DMS153 treated with DMSO at 0.1 percent for 48 hours (cell line): Measurements from ENCODE around the gene RIN3.

Experiments
- DNase-seq: peaks from one replicate; lab custom pipeline; 2025; ENCODE audit not compliant: unreplicated experiment; lab: John Stamatoyannopoulos, UW

The RIN3 gene

DNA sequence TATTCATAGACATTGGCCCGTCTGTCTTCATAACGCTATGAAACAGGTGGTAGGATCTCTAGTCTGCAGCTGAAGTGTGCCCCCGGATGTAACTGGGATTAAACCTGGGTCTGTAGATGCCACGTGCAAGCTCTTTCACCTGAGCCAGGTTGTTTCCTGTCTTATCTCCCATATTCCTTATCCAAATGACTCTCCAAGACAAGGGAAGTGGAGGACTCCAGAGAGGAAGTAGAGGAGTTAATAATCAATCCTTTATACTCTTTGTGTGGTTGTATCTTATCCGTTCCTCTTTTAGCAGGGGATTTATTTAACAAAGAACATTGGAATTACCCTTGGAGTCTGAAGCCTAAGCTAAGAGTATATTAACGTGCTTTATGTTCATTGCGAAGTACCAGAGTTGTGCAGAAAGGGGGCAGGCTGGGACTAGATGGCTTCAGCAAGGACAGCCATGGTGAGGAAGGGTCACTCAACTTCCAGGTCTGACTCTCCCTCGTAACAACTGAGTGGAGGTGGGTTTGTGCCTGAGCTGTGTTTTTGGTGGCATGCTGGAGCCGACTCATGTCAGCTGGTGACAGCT, 82.8 kb downstream of the RIN3 start:
- DNase-seq, result no peak

DNA sequence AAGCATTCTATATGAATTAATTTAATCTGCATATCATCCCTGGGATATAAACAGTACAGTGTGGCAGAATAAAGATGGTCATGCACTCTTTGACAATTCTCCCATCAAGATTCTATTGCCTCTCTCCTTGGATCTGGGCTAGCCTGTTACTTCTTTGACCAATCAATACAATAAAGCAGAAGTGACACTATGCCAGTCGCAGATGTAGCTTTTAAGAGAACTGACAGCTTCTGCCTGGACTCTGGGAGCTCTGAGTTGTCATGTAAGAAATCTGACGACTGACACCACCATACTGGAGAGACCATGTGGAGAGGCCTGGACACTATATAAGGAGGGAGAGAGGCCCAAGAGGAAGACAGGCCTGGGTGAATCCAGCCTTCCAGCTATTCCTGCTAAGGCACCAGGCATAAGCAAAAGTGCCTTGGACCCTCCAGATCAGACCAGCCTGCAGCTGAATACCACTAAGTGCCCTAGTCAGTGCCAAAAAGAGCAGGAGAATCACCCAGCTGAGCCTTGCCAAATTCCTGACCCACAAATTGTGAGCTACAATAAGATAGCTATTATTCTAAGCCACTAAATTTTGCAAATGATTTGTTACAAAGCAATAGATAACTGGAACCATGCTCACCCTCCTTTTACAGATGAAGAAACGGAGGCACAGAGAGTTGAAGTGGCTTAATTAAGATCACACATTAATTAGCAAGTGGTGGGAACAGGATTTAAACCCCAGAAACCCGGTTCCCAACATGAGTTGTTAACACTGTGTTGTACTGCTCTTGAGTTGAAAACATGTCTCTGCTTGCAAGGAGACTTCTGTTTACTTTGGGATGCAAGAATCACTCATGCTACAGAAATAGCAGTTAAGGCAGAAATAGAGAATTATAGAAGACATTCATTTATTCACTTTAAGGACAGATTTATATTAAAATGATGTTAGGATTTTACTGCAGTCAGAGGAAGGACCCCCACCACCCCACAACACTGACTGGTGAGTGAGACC, 84.6 kb downstream of the RIN3 start:
- no peak for DNase-seq

DNA sequence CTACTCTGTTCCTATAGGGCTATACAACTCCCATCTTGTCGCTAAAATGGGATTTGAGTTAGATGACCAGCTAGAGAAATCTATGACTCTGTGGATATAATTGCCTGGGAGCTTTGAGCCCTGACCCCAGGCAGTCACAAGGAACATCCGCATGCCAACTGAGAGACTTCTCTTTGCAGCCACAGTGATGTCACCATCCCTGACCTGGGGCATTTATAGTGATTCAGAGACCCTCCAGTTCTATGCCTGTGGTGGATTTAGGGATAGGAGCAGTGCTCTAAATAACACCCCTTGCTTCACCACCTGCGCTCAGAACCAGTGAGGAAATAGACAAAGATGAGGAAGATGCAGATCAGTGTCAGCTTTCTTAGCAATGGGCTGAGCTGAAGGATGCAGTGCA, 86.2 kb downstream of the RIN3 start:
- no peak for DNase-seq

DNA sequence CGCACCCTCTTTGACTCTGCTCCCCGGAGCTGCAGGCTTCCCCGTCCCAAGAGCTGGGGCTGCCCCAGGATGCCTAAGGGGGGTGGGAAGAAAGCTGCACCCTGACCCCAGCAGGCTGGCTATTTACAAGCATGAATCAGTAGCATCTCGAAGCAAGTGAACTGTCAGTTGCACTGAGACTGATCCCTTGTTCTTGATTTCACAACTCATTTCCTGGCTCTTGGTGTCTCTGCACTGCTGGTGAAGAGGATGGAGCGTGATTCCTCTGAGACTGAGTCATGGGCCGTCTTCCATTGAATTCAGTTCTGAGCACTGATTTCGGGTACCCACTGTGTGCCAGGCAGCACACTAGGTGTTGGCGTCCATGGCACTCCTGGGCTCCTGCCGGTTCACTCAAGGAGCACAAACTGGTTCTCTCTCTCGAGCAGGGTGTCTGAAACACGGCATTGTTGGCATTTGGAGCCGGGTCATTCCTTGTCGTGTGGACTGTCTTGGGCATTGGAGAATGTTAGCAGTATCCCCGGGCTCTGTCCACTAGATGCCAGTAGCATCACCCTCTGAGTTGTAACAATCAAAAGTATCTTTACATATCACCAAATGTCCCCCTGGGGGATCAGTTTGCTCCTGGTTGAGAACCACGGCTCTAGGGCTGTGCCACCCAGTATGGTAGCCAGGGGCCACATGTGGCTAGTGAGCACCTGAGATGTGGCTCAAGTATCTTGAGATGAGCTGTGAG, 86.9 kb downstream of the RIN3 start:
- DNase-seq, result no peak

DNA sequence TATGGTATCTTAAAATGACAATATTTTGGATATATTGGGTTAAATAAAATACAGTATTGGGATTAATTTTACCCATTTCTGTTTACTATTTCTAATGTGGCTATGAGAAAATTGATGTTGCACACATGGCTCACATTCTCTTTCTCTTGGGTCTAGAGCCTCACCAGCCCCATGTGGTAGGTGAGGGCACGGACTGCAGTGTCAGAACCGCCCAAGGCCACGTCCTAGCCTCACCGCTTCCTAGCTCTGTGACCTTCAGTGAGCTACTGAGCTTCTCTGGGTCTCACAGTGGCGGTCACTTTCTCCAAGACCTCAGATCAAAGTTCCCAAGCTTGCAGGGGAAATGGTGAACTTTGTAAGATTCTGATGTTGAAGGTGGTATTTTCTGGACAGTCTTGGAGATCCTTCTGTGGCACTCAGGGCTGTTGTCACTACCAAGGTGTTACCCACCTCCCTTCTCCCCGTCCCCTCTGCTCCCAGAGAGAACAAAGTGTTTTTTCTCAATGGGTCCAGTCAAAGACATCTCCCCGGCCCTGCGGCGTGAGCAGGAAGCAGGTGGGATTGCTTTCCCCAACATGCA, 87.6 kb downstream of the RIN3 start:
- no peak for DNase-seq

DNA sequence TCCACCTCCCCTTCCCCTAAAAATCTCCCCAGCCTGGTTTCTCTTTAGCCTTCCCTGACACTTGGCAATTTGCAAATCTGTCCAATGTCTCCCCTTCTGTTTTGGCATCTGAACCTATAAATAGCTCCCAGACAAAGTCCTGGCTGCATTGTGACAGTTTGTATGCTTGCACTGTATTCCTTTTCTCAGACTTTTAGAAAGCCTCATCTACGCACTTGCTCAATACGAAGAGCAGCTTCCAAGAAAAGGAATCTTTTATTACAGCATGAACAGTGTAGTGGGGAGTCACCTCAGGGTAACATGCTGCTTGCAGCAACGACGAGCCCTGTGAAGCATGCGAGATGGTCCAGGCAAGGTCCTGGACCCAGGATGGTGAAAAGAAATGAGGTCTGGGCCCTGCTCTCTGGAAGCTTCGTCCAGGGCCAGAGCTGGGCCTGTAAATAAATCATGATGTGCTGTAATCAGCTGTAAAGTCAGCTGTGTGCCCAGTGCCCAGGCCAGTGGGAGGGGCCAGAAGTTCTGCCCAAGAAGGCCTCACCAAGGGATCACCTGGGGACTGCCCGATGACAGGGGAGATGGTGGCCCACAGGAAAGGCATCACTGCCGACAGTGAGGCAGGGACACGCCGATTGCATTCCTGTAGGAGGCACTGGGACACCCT, 88.3 kb downstream of the RIN3 start:
- no peak for DNase-seq

DNA sequence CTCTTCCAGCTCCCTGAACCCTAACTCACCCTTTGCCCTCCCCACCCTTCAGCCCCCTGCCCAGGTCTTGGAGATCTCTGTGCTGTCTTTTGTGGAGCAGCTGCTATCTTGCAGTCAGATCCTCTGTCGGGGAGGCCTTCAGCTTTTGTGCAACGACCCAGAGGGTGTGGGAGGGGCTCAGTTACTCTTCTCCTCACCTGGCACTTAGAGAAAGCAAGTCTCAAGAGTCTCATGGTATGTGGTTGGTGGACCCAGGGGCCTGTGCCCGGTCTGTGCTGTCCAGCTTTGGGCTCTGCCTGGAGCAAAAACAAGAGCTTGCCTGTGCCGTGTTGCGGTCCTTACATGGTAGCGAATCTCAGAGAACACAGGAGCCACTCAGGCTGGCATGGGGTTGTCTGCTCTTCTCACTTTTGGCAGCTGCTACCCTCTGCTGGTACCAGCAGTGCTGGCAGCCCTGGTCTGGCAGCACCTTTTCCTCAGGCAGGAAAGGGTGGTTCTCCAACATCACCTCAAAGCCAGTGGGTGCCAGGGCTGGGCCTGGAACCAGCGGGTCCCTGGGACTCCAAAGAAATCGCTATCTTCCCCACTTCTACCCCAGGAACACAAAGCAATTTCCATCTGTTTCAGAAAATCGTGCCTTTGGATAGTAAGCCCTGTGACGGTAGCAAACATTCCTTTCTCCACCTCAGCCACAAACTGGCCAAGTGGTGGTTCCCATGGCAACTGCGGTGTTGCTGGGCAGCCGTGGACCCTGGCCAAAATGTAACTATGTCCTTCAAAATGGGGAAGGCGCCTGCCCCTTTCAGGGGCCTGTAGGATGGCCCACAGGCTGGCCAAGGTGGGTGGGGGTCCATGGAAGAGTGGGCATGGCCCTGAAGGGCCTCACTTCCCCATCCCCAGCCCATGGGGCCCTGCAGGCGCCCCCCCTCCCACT, 90.0 kb downstream of the RIN3 start:
- DNase-seq, result peak; percentile 19

DNA sequence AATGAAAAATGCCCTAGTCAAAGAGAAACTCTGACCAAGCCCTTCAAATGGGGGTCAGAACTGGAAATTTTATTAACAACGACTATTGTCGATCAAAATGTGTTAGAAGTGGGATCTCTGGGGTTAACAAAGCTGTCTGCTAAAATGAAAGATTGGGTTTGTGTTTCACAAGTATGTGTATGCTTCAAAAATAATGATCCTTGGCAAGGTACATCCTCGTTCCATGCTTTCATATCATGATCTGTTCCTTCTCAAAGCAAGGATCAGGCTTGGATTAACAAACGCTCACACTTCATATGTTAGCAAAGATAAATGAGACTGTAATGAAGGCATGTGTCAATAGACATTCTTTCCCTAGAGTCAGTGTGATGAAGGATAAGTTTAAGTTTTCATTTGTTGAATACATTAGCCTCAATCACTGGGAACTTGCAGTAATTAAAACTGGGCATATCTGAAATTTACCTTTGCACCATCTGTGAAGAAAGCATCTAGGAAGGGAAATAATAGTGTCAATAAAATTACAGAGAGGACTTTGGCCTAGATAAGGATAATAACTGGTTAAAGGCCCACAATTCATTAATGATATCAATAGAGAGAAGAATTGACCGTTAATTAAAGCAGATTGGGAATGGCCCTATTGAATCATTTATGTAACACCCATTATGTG, 91.8 kb downstream of the RIN3 start:
- DNase-seq, result no peak

DNA sequence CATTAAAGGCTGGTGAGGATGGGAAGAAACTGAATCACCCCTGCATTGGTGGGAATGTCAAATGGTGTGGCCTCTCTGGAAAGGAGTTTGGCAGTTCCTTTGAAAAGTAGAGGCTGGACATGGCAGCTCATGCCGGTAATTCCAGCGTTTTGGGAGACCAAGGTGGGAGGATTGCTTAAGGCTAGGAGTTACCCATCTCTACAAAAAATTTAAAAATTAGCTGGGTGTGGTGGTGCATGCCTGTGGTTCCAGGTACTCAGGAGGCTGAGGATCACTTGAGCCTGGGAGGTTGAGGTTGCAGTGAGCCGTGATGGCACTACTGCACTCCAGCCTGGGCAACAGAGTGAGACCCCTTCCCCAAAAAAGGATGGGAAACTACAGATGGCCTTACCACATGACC, 93.7 kb downstream of the RIN3 start:
- no peak for DNase-seq

DNA sequence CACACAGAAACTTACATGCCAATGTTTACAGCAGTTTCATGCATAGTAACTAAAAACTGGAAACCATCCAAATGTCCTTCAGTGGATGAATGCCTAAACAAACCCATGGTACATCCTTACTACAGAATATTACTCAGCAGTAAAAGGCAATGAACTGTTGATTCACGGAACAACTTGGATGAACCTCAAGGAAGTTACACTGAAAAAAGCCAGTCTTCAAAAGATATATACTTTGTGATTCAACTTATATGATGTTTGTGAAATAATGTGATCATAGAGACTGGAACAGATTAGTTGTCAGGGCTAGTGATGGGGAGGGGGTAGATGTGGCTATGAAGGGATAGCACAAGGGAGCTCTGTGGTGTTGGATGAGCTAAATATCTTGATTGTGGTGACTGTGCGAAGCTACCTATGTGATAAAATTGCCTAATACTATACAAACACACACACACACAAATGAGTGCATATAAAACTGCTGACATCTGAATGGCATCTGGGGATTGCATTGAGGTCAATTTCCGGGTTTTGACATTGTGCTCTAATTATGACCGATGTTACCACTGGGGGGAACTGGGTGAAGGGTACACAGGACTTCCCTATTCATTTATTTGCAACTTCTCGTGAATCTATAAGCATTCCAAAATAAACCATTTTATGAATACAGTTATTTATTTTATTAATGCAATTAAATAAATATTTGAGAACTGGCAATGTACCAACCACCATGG, 94.3 kb downstream of the RIN3 start:
- no peak for DNase-seq

DNA sequence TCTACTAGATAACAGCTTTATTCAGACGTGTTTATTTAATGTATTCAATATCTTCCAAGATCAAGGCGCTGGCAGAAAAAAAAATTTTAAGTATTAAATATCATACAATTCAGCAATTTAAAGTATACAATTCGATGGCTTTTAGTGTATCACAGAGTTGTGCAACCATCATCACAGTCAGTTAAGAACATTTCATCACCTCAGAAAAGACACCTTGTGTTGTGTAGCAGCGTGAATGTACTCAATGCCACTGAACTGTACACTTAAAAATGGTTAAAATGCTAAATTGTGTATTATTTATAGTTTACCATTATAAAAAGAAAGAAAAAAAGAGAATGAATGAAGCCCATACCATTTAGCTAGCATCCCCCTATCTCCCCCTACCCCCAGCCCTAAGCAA, 96.4 kb downstream of the RIN3 start:
- no peak for DNase-seq

DNA sequence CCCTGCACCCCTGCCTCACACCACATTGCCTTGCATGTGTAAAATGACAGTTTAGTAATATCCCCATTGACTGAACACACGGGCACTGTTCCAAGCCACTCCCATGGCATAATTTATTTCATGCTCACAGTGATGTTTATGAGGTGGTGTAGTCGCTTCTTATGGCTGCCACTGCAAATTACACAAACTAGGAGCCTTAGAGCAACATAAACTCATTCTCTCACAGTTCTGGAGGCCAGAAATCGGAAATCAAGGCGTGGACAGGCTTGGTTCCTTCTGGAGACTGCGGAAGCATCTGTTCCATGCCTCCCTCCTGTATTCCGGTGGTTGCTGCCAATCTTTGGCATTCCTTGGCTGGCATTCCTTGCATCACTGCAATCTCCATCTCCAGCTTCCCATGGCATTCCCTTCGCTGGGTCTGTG, 97.3 kb downstream of the RIN3 start:
- DNase-seq, result no peak

DNA sequence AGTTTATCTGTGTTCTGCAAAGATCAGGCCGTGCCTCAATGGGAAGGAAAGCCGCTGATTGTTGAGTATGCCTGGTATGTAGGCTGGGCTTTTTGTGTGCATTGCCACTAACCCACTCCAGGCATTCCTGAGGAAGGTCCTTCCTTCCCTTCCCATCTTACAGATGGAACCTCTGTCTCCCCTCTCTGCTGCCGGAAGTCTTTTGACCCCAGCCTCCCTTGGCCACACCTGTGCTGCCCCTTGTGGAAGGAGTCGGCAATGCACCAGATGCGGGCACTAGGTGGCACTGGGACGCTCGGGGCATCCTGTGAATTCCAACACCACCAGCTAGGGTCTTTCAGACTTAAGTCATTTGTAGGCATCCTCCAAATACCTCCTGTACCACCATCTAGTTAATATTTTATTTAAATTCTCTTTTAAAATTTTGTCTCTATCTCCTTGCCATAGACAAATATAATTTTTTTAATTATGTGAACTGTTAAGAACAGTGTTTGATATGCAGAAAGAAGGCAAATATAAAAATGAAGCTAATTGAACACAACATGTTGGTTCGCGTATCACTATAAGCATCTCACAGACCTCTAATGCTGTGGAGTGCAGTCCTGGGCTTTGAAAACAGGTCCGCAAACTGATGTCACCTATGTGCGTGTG, 99.6 kb downstream of the RIN3 start:
- no peak for DNase-seq

DNA sequence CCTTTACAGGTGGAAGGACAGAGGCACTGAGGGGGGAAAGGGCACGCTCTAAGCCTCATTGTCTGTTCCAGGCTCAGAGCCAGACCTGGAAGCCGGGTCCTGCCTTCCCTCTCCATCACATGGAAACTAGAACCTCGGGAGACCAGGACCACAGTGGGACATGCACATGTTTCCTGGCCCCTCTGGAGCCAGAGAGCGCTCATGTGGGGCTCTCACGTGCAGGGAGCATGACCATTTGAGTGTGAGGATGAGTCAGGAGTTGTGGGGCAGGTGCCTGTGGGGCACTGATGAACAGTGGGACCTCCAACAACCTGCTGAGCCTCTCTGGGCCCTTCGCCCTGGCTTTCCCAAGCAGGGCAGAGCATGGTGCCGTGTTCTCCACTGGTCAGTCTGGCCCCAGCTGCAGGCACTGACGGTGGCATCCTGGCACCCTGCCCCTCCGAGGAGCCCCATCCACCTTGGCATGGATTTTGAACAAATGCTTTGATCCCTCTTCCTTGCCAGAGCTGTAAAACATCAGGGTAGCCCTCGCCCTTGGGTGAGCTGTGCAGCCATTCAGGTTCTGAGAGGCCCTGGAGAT, 100.2 kb downstream of the RIN3 start:
- DNase-seq, result no peak

DNA sequence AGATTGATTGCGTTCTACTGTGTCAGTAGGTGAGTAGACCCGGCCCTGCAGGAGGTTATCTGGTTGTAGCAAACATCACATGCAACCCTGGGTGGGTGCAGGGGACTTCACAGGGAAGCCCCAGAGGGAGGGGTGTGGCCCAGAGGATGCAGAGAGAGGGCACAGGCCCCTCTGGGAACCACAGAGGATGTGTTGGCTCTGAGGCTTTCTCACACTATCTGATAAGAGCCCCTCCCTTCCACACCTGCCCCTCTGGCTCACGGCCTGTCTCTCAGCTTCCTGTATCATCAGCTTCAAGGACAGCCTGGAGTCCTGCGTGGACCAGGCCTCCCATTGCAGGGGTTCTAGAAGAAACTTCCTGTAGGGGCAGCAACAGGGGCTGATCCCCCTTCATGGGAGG, 101.9 kb downstream of the RIN3 start:
- no peak for DNase-seq

DNA sequence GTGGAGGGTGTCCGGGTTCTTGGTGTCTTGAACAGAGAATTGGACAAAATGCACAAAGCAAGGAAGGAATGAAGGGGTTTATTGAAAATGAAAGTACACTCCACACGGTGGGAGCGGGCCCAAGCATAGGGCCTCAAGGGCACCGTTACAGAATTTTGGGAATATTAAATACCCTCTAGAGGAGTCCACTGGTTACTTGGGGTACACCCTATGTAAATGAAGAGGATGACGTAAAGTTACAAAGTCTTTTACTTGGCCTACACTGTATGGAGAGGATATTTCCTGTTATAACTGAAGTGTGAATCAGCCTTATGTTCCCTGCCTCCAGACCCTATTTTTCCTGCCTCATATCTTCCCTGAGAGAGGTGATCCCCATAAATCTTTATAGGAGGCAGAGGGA, 102.6 kb downstream of the RIN3 start:
- DNase-seq, result no peak

DNA sequence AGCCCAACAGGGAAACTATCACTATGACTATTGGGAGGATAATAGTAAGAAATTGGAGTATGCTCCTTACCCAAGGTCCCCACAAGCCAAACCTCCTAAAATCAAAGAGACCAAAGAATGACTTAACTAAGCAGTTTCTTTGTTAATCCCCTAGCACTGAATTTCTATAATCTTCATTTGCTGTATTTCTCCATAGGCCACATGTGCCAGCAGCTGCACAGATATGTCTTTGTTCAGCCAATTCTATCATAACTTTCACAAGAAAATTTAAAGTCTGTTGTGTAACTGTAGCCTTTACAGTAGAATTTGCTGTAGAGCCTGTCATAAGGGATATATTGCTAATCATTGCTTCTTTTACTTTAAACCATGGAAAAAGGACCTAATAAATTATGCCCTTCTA, 104.0 kb downstream of the RIN3 start:
- no peak for DNase-seq
